Fibroblast of lung (primary cell): ENCODE data around the gene ZNF576.

Experiments used
- EZH2 ChIP-seq: IDR thresholded peaks from 2 replicates; pipeline ENCODE4 v1.5.1; 2012; ENCODE audit warnings: low read length, control low read depth, mild to moderate bottlenecking; ENCODE audit errors: missing control alignments
- TF ChIP-seq, protein P1 (sequence below), 2 donors: IDR thresholded peaks in 1 of 2; conservative IDR thresholded peaks in 1 of 2; 1 replicate in 1 of 2; 2 replicates in 1 of 2; pipeline ENCODE4 v1.5.1; 2011 to 2012; ENCODE audit warnings: low read length in 2 of 2, control low read depth in 1 of 2, inconsistent platforms in 1 of 2, low read depth in 1 of 2, mild to moderate bottlenecking in 1 of 2

DNA sequence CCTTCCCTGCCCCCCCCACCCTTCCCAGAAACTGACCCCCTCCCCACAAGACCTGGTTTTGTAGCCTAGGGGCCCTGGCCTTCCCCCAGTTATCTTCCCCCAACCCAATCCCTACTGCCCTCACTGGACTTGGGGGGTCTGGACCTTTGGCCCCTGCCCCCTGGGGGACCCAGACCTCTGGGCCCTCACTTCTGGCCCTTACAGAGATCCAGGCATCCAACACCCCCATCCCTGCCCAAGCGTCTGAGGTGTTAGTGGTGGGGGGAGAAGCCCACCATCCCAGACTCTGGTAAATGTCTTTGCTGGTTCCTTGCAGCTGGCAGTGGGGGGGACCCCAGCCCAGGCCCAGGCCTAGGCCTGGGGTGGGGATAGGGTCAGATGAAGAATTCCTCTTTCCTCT is 26.6 kb downstream of the ZNF576 start:
- TF ChIP-seq EZH2 = no peak
- TF ChIP-seq, protein P1, sequence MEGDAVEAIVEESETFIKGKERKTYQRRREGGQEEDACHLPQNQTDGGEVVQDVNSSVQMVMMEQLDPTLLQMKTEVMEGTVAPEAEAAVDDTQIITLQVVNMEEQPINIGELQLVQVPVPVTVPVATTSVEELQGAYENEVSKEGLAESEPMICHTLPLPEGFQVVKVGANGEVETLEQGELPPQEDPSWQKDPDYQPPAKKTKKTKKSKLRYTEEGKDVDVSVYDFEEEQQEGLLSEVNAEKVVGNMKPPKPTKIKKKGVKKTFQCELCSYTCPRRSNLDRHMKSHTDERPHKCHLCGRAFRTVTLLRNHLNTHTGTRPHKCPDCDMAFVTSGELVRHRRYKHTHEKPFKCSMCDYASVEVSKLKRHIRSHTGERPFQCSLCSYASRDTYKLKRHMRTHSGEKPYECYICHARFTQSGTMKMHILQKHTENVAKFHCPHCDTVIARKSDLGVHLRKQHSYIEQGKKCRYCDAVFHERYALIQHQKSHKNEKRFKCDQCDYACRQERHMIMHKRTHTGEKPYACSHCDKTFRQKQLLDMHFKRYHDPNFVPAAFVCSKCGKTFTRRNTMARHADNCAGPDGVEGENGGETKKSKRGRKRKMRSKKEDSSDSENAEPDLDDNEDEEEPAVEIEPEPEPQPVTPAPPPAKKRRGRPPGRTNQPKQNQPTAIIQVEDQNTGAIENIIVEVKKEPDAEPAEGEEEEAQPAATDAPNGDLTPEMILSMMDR (conservative IDR thresholded peaks at IDR 0.05 in 1 of 2, IDR thresholded peaks at IDR 0.05 in 1 of 2; ENCODE audit: low read depth in 1 of 2, low read length in 2 of 2) = no peak
